NCI-H146 (cell line): ENCODE measurements around the gene AKR7A2.

Experiments
- DNase-seq: peaks from one replicate; lab custom pipeline; 2025; lab: John Stamatoyannopoulos, UW

AKR7A2 gene

GRCh38 chr1:19325958-19326747 is 14.2 kb upstream of the AKR7A2 start:
- DNase-seq, result no peak

GRCh38 chr1:19325368-19325957 is 13.5 kb upstream of the AKR7A2 start:
- DNase-seq, result no peak

- no peak for DNase-seq
Measured at GRCh38 chr1:19324665-19324990, 12.7 kb upstream of the AKR7A2 start.

DNA sequence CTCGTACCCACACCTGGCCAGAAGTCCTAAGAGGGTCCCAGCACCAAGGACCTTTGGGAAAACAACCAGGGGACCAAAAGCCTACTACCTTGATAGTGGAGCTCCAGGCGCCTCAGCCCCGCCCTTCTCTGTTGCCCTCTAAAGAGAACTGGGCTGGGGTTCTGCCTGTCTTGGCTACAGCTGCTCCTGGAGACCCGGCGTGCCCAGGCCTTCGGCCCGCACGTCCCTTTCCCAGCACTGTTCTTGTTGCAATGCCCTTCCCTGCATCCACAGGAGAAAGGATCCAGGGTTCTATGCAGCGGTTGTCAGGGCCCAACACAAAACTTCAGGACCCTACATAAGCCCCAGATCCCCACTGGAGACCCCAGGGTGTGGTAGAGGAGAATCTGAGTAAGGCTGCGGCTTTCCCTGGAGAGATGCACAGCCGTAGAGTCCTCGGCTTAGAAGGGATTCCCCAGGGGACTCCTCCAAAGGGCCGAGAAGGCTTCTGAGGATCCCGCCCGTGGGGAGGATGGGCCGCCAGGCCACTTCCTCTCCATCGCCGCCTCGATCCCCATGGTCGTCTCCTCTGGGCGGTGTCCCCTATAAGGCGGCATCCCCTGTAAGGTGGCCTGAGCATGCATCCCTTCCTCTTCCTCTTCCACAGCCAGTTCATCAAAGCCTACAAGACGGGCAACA is 12.2 kb upstream of the AKR7A2 start:
- DNase-seq, result no peak

GRCh38 chr1:19322481-19322880 is 10.5 kb upstream of the AKR7A2 start:
- no peak for DNase-seq

- no peak for DNase-seq
Measured at GRCh38 chr1:19321071-19321470, 9.1 kb upstream of the AKR7A2 start.

DNA sequence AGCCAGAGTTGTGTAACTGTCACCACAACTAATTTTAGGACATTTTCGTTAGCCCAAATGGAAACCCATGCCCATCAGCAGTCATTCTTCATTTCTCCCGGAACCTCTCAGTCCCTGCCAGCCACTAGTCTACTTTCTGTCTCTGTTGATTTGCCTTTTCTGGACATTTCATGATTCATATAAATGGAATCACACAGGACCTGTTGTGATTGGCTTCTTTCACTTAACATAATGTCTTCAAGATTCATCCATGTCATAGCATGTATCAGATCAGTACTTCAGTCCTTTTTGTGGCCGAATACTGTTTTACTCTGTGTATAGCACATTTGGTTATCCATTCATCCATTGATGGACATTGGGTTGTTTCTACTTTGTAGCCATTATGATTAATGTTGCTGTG is 7.3 kb upstream of the AKR7A2 start:
- DNase-seq, result no peak

GRCh38 chr1:19317126-19317910 is 5.4 kb upstream of the AKR7A2 start:
- no peak for DNase-seq

GRCh38 chr1:19315378-19316198 is 3.6 kb upstream of the AKR7A2 start:
- DNase-seq, result no peak

DNA sequence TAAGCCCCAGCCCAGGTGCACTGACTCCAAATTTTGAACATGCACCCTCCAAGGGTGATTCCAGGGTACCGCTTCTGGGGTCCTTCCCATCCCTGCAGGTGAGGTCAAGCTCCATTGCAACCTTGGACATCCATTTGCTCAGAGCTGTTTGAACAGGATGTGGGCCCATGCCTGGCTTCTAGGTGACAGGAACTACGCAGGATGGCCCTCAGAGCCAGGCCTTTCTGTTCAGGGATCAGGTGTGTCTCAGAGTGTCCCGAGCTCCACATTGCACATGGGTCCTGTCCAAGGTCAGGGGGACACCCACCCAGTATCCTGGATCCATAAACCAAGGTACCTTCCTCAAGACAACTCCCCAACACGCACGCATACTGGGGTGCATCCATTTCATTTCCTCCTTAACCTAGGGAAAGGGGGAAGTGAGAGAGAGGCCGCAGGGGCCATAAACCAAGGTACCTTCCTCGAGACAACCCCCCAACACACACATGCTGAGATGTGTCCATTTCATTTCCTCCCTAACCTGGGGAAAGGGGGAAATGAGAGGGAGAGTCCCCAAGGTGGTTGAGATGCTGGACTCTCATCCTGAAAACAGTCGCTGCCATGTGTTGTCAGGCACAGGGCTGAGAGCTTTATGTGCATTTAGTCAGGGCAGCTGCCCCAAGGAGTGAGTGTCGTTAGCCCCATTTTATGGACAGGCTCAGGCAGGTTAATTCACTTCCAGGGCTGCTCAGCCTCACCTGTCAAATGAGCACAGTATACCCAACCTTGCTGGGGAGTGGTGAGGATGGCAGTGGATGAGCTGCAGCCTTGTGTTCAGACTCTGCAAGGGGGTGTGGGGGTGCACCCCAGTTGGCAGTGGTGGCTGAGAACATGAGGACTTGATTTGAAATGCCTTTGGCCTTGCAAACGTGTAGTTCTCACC is 2.3 kb upstream of the AKR7A2 start:
- DNase-seq, result no peak

DNA sequence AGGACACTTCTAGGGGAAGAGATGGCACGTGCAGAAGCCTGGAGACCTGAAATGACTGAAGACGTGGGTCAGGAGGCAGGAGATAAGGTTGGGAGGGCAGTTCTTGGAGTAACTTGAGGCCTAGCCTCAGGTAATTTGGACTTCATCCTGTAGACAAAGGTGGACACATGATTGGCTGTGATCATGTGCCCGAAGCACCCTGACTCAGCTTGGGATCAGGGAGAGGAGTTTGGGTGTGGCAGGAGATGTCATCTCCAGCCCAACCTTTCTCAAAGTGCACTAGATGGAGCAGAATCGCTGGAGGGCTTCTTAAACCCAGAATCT is 1.7 kb upstream of the AKR7A2 start:
- DNase-seq, result no peak

GRCh38 chr1:19312782-19313635 is 1.1 kb upstream of the AKR7A2 start:
- no peak for DNase-seq

GRCh38 chr1:19311503-19311930 is 427 bp downstream of the AKR7A2 start:
- no peak for DNase-seq

DNA sequence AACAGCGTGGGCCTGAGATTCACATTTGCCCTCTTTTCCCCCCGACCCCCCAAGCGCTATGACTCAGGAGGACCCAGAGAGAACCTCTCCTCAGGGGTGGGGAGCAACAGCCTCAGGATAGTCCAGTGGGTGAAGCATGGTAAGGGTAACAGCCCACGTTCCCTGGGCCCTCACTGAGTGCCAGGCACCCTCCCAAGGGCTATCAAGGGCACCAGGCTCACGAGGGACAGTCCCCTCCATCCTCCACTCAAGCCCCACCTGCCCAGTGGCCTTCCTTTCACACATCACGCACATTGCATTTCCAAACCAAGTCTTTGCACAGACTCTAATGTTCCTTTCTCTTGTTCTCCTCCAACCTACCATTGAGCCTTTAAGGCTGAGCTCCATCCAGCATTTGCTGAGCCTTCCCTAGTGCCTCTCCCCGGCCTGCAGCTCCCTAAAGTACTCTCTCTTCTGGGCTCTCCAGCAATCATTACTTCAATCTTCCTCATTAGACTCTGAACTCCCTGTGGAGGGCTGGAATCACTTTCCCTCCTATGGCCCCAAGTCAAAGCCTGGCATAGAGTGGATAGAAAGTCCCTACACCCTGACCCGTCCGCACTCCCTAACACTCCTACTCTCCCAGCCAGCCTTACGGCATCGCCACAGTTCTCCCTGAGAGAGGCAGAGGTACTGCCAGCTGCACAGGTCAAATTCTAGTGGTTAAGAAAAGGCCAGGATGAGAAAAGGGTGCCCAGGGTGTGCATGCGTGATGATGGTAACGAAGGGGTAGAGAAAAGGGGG is 1.0 kb downstream of the AKR7A2 start:
- no peak for DNase-seq

DNA sequence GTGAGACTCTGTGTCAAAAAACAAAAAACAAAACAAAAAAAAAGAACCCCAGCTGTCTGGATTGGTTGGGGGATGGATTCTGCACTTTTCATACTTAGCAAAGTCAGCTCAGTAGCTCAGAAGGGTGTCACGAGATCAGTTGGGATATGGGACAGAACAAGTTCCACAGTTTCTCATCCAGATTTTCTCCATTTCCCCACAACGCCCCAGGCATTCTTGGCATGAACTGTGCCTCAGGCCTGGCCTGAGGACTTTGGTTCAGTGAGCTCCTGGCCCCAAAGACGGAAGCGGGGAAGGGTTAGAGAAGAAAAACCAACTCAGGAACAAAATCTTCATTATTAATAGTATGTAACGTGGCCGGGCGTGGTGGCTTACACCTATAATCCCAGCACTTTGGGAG is 1.9 kb downstream of the AKR7A2 start:
- DNase-seq, result no peak

- no peak for DNase-seq
Measured at GRCh38 chr1:19309123-19309813, 2.7 kb downstream of the AKR7A2 start.

- no peak for DNase-seq
Measured at GRCh38 chr1:19308509-19308907, 3.4 kb downstream of the AKR7A2 start.

GRCh38 chr1:19307794-19308508 is 4.0 kb downstream of the AKR7A2 start:
- DNase-seq, result no peak
